Stimulated activated naive CD8-positive, alpha-beta T cell treated with anti-CD3 and anti-CD28 coated beads, Interleukin-15, Interleukin-2, amounts not matched to agents 100 ng/mL and 50 ng/mL, for 24 hours (primary cell): ENCODE measurements around the gene GH1.
A peak's percentile ranks its signal among the peaks of the same experiment; 100 is the strongest.
"Not testable (repeated sequence)": the region's sequence is repeated elsewhere in the genome, so short reads cannot be mapped to it uniquely, and the experiment has no call there.

ENCODE experiments used
- H3K27ac Mint-ChIP-seq: one replicate; pipeline ENCODE4 v1.8.0; 2021; ENCODE audit warnings: mild to moderate bottlenecking, mixed read lengths
- H3K27me3 Mint-ChIP-seq: one replicate; pipeline ENCODE4 v1.8.0; 2021; ENCODE audit warnings: mixed read lengths
- H3K36me3 Mint-ChIP-seq: one replicate; pipeline ENCODE4 v1.8.0; 2021; ENCODE audit warnings: low read depth, mixed read lengths
- H3K4me1 Mint-ChIP-seq: one replicate; pipeline ENCODE4 v1.8.0; 2021; ENCODE audit warnings: low read depth, mixed read lengths
- H3K4me3 Mint-ChIP-seq: one replicate; pipeline ENCODE4 v1.8.0; 2021; ENCODE audit warnings: mild to moderate bottlenecking, mixed read lengths
- H3K9me3 Mint-ChIP-seq: one replicate; pipeline ENCODE4 v1.8.0; 2021; ENCODE audit warnings: mixed read lengths

GH1 gene

GRCh38 chr17:63918789-63919305 is at the start of gene GH1:
TSS of gene GH1 (minus strand) at chr17:63918839. CDS start at chr17:63918776, 63 bp downstream.
- peaks cover 16% of the 10 kb centered on the region for H3K4me1 Mint-ChIP-seq
- H3K36me3 Mint-ChIP-seq, H3K4me3 Mint-ChIP-seq, H3K27me3 Mint-ChIP-seq, H3K27ac Mint-ChIP-seq, H3K9me3 Mint-ChIP-seq: not testable (repeated sequence)

- Mint-ChIP-seq H3K9me3 (no peaks in the 10 kb centered on the region), H3K27me3 (no peaks in the 10 kb centered on the region), H3K27ac (no peak overlapping the region), H3K4me3 (no peak overlapping the region), H3K36me3 (no peaks in the 10 kb centered on the region), H3K4me1 (peaks cover 23% of the 10 kb centered on the region)
Measured at GRCh38 chr17:63967953-63968352, 49.3 kb upstream of the GH1 start.

- H3K9me3 Mint-ChIP-seq = no peaks in the 10 kb centered on the region
- H3K27ac Mint-ChIP-seq = peak overlapping the region; percentile 2
- peaks cover 23% of the 10 kb centered on the region for H3K4me1 Mint-ChIP-seq
- no peaks in the 10 kb centered on the region for H3K36me3 Mint-ChIP-seq
- no peaks in the 10 kb centered on the region for H3K27me3 Mint-ChIP-seq
- no peak overlapping the region for H3K4me3 Mint-ChIP-seq
Measured at GRCh38 chr17:63966646-63967264, 48.1 kb upstream of the GH1 start.

- H3K9me3 Mint-ChIP-seq = no peaks in the 10 kb centered on the region
- H3K27ac Mint-ChIP-seq = no peak overlapping the region
- no peak overlapping the region for H3K4me3 Mint-ChIP-seq
- H3K4me1 Mint-ChIP-seq = peaks cover 23% of the 10 kb centered on the region
- H3K36me3 Mint-ChIP-seq = no peaks in the 10 kb centered on the region
- no peaks in the 10 kb centered on the region for H3K27me3 Mint-ChIP-seq
Measured at GRCh38 chr17:63963123-63963522, 44.5 kb upstream of the GH1 start.

GRCh38 chr17:63962298-63962744 is 43.7 kb upstream of the GH1 start:
- Mint-ChIP-seq H3K4me3 (no peak overlapping the region), H3K9me3 (no peaks in the 10 kb centered on the region), H3K27ac (no peak overlapping the region), H3K27me3 (no peaks in the 10 kb centered on the region), H3K36me3 (no peaks in the 10 kb centered on the region), H3K4me1 (peaks cover 15% of the 10 kb centered on the region)

- Mint-ChIP-seq H3K9me3 (no peaks in the 10 kb centered on the region), H3K27ac (no peak overlapping the region), H3K4me1 (peaks cover 7% of the 10 kb centered on the region), H3K27me3 (no peaks in the 10 kb centered on the region), H3K36me3 (no peaks in the 10 kb centered on the region), H3K4me3 (peak overlapping the region; percentile 17)
Measured at GRCh38 chr17:63961355-63962212, 42.9 kb upstream of the GH1 start.

GRCh38 chr17:63960430-63960829 is 41.8 kb upstream of the GH1 start:
- Mint-ChIP-seq H3K27ac (no peak overlapping the region), H3K9me3 (no peaks in the 10 kb centered on the region), H3K27me3 (no peaks in the 10 kb centered on the region), H3K4me1 (peaks cover 3% of the 10 kb centered on the region), H3K36me3 (no peaks in the 10 kb centered on the region), H3K4me3 (no peak overlapping the region)

- no peaks in the 10 kb centered on the region for H3K9me3 Mint-ChIP-seq
- peaks cover 6% of the 10 kb centered on the region for H3K4me1 Mint-ChIP-seq
- no peak overlapping the region for H3K4me3 Mint-ChIP-seq
- no peaks in the 10 kb centered on the region for H3K36me3 Mint-ChIP-seq
- no peak overlapping the region for H3K27ac Mint-ChIP-seq
- no peaks in the 10 kb centered on the region for H3K27me3 Mint-ChIP-seq
Measured at GRCh38 chr17:63960006-63960405, 41.4 kb upstream of the GH1 start.

GRCh38 chr17:63956296-63956920 is 37.8 kb upstream of the GH1 start:
- no peaks in the 10 kb centered on the region for H3K9me3 Mint-ChIP-seq
- H3K27me3 Mint-ChIP-seq = no peaks in the 10 kb centered on the region
- H3K4me3 Mint-ChIP-seq = no peak overlapping the region
- H3K27ac Mint-ChIP-seq = no peak overlapping the region
- peaks cover 24% of the 10 kb centered on the region for H3K4me1 Mint-ChIP-seq
- no peaks in the 10 kb centered on the region for H3K36me3 Mint-ChIP-seq

GRCh38 chr17:63955791-63956190 is 37.2 kb upstream of the GH1 start:
- no peaks in the 10 kb centered on the region for H3K27me3 Mint-ChIP-seq
- H3K36me3 Mint-ChIP-seq = no peaks in the 10 kb centered on the region
- H3K4me1 Mint-ChIP-seq = peaks cover 23% of the 10 kb centered on the region
- no peak overlapping the region for H3K27ac Mint-ChIP-seq
- no peak overlapping the region for H3K4me3 Mint-ChIP-seq
- H3K9me3 Mint-ChIP-seq = no peaks in the 10 kb centered on the region

- Mint-ChIP-seq H3K27me3 (no peaks in the 10 kb centered on the region), H3K27ac (no peak overlapping the region), H3K4me3 (no peak overlapping the region), H3K9me3 (no peaks in the 10 kb centered on the region), H3K36me3 (no peaks in the 10 kb centered on the region), H3K4me1 (peaks cover 23% of the 10 kb centered on the region)
Measured at GRCh38 chr17:63955232-63955631, 36.6 kb upstream of the GH1 start.

- Mint-ChIP-seq H3K27ac (peak overlapping the region; percentile 50), H3K36me3 (no peaks in the 10 kb centered on the region), H3K4me1 (peaks cover 23% of the 10 kb centered on the region), H3K4me3 (no peak overlapping the region), H3K9me3 (no peaks in the 10 kb centered on the region), H3K27me3 (no peaks in the 10 kb centered on the region)
Measured at GRCh38 chr17:63954402-63955063, 35.9 kb upstream of the GH1 start.

- H3K9me3 Mint-ChIP-seq = no peaks in the 10 kb centered on the region
- H3K27ac Mint-ChIP-seq = no peak overlapping the region
- no peak overlapping the region for H3K4me3 Mint-ChIP-seq
Measured at GRCh38 chr17:63950940-63951907, 32.6 kb upstream of the GH1 start.

More at GRCh38 chr17:63950940-63951907, 32.6 kb upstream of the GH1 start:
- Mint-ChIP-seq H3K4me1 (peaks cover 29% of the 10 kb centered on the region), H3K27me3 (no peaks in the 10 kb centered on the region), H3K36me3 (no peaks in the 10 kb centered on the region)
